ENCODE data around the gene CCNI2. TPM values are rescaled to one million over a fixed set of nuclear protein-coding genes. Genes with fewer than 3 reads are reported as not detected.
A peak's percentile ranks its signal among the peaks of the same experiment; 100 is the strongest.

The CCNI2 gene
- total and polyA plus RNA-seq, 9 of the 15 experiments (the other 6 are each of a cell fraction or from before 2014, with no cell fraction given): 0.05 to 1.7 (median 0.81) TPM; not detected in 5

- intact Hi-C loops (cut with micrococcal nuclease) (no loop called here), in situ Hi-C loops (cut with MboI) (loop anchor here (10.0 kb wide), 1 partner anchor 1834 kb away; no protein-coding TSS in a partner anchor)
- H3K9ac ChIP-seq (ENCODE audit: insufficient read depth in 1 of 2, low read depth in 2 of 2, low read length in 2 of 2): no peak overlapping the region
- H3K36me3 ChIP-seq (ENCODE audit: control insufficient read depth, insufficient read depth, low read length): no peaks in the 10 kb centered on the region
- ChIA-PET CTCF (ENCODE audit: low intra/inter-chr PET ratio) (no interaction called here), POLR2A (interaction anchor here (1.5 kb wide), 1 partner anchor 40 kb away, joined by 4 read pairs; no protein-coding TSS in a partner anchor)
- no peaks in the 10 kb centered on the region for H4K20me1 ChIP-seq (replicated peaks; ENCODE audit: control insufficient read depth, insufficient read depth, low read length)
- H3K9me3 ChIP-seq (replicated peaks; ENCODE audit: control insufficient read depth, insufficient read depth, low read depth, low read length): no peaks in the 10 kb centered on the region
- FAIRE-seq (no peak), DNase-seq (ENCODE audit: extremely low read depth in 1 of 4, low spot score in 3 of 4) (no peak), ATAC-seq (no peak)
- peak overlapping the region; percentile 8; the same call in 1 of the 3 replicates for H3K27ac ChIP-seq (ENCODE audit: extremely low read depth, low read depth, low read length)
- no TSS peak for BruUV-seq (replicated peaks)
- TF ChIP-seq EWSR1 (IDR thresholded peaks at IDR 0.05; ENCODE audit: borderline replicate concordance, low read depth, partially characterized antibody) (no peak), L3MBTL2 (IDR thresholded peaks at IDR 0.05) (no peak), MED1 (CRISPR knock-in tag; IDR thresholded peaks at IDR 0.05; ENCODE audit: borderline replicate concordance) (no peak), SREBF1 (IDR thresholded peaks at IDR 0.05; ENCODE audit: borderline replicate concordance, low read depth, low read length) (no peak), DACH1 (IDR thresholded peaks at IDR 0.05; ENCODE audit: partially characterized antibody) (no peak), MCM5 (IDR thresholded peaks at IDR 0.05; ENCODE audit: low read depth) (no peak), HINFP (tag; conservative IDR thresholded peaks at IDR 0.05; ENCODE audit: low read depth) (no peak), RB1 (IDR thresholded peaks at IDR 0.05; ENCODE audit: low read depth) (no peak), CHD4 (IDR thresholded peaks at IDR 0.05; ENCODE audit: insufficient read depth, insufficient replicate concordance, low read depth, low read length, poor library complexity, severe bottlenecking) (no peak), SRSF9 (IDR thresholded peaks at IDR 0.05; ENCODE audit: borderline replicate concordance, low read depth, low read length) (no peak), PCBP1 (IDR thresholded peaks at IDR 0.05; ENCODE audit: low read depth, low read length, poor library complexity, severe bottlenecking) (no peak), ARNT (IDR thresholded peaks at IDR 0.05) (no peak), SRF (CRISPR knock-in tag; IDR thresholded peaks at IDR 0.05) (no peak), MECOM (CRISPR knock-in tag; IDR thresholded peaks at IDR 0.05) (no peak), ZEB2 (IDR thresholded peaks at IDR 0.05) (no peak)
- TF ChIP-seq, protein P1, sequence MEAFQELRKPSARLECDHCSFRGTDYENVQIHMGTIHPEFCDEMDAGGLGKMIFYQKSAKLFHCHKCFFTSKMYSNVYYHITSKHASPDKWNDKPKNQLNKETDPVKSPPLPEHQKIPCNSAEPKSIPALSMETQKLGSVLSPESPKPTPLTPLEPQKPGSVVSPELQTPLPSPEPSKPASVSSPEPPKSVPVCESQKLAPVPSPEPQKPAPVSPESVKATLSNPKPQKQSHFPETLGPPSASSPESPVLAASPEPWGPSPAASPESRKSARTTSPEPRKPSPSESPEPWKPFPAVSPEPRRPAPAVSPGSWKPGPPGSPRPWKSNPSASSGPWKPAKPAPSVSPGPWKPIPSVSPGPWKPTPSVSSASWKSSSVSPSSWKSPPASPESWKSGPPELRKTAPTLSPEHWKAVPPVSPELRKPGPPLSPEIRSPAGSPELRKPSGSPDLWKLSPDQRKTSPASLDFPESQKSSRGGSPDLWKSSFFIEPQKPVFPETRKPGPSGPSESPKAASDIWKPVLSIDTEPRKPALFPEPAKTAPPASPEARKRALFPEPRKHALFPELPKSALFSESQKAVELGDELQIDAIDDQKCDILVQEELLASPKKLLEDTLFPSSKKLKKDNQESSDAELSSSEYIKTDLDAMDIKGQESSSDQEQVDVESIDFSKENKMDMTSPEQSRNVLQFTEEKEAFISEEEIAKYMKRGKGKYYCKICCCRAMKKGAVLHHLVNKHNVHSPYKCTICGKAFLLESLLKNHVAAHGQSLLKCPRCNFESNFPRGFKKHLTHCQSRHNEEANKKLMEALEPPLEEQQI (IDR thresholded peaks at IDR 0.05): no peak
- TF ChIP-seq, protein P2, sequence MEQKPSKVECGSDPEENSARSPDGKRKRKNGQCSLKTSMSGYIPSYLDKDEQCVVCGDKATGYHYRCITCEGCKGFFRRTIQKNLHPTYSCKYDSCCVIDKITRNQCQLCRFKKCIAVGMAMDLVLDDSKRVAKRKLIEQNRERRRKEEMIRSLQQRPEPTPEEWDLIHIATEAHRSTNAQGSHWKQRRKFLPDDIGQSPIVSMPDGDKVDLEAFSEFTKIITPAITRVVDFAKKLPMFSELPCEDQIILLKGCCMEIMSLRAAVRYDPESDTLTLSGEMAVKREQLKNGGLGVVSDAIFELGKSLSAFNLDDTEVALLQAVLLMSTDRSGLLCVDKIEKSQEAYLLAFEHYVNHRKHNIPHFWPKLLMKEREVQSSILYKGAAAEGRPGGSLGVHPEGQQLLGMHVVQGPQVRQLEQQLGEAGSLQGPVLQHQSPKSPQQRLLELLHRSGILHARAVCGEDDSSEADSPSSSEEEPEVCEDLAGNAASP (IDR thresholded peaks at IDR 0.05): no peak
- peaks cover 23 to 37% of the 10 kb centered on the region in 2 experiments for H3K4me1 ChIP-seq (replicated peaks in 1 of 2; ENCODE audit: control insufficient read depth in 2 of 2, insufficient read depth in 2 of 2, low read length in 2 of 2)
- no peaks in the 10 kb centered on the region for H3K27me3 ChIP-seq (ENCODE audit: control insufficient read depth in 2 of 2, insufficient read depth in 2 of 2, low read length in 2 of 2)
- peak overlapping the region; percentile 73 for H2AFZ ChIP-seq (ENCODE audit: low read depth, low read length)
- 71% methylated on average over 1 of the region's 1 CpG for WGBS (ENCODE audit: insufficient coverage, low coverage, missing lambda C conversion rate)
- no peaks in the 10 kb centered on the region for H3K9me1 ChIP-seq (ENCODE audit: control insufficient read depth, insufficient read depth, low read length)
- H3K4me3 ChIP-seq: no peak overlapping the region
- peaks cover 28% of the 10 kb centered on the region for H3K79me2 ChIP-seq (ENCODE audit: control insufficient read depth, insufficient read depth, low read length)
- H3K4me2 ChIP-seq (ENCODE audit: insufficient read depth, low read length): no peak overlapping the region
These were observed 33.4 kb downstream of the CCNI2 start for GRCh38 chr5:132780577-132780976.

Data from K562 (cell line).